GM18517 (cell line): ENCODE results near the gene SLC7A8.

ENCODE experiments used
- ATAC-seq: cut with Tn5 transposase; IDR thresholded peaks from one replicate; pipeline ENCODE4 v1.9.1; 2021; ENCODE audit warnings: mild to moderate bottlenecking, moderate library complexity; ENCODE audit not compliant: unreplicated experiment

SLC7A8 gene

DNA sequence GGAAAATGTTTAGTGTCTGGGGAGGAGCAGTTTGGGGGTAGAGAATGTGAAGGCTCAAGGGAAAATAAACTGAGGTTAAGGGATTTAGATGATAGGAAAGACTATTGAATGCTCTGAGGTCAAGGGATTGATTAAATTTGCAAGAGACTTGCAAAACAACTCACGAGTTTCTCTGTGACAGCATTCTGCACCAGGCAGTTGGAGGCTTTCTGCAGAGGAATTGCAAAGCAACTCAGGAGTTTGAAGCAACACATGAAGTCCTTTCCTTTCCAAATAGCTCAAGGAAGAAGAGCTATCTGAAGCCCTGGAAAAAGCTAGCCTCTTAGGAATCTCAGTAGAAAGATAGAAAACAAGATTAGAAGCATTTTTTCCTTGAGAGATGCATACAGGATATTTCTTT, 23.9 kb downstream of the SLC7A8 start:
- ATAC-seq, result no peak

GRCh38 chr14:23158779-23159178, 24.7 kb downstream of the SLC7A8 start:
- no peak for ATAC-seq

GRCh38 chr14:23154964-23155587, 28.4 kb downstream of the SLC7A8 start:
- ATAC-seq, result no peak

DNA sequence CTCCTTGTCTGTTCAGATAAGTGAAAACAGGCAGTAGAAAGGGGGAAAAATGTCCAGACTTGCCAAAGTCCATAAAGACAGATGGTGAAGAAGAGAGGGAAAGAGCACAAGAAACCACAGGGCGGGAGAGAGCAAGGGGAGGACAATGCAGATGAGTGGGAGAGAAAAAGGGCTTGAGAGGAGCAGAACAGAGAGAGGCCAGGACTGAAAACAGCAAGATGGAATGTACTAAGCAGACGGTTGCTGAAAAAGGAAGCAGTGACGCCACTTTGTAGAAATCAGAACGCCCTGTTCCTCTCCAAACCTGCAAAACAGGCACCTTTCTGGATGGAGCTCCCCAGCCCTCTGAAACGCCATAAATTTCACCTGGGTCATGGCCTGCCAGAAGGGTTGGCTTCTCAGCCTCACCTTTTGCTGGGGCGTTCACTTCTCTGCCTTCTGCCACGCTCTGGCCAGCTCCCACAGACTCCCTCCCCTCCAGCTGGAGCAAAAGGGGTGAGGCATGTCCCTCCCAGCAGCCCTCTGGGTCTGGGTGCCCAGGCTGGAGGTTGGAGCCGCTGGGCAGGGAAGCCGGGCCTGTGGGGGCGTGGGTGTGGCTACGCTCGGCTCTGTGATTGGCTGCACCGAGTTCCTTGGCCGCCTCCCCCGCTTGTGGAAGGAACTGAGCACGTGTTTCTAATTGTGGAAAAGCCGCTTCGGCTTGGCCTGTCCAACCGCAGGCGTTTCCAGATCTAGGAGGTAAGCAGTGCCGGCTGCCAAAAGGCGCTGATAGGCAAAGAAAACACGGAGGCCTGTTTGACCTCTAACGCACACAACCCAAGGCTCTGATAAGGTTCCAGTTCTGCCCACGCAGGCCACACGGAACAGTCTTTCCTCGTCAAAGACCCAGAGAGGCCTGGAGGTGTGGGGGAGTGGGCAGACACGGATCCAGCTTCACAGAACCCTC, 29.3 kb downstream of the SLC7A8 start:
- ATAC-seq, result no peak

DNA sequence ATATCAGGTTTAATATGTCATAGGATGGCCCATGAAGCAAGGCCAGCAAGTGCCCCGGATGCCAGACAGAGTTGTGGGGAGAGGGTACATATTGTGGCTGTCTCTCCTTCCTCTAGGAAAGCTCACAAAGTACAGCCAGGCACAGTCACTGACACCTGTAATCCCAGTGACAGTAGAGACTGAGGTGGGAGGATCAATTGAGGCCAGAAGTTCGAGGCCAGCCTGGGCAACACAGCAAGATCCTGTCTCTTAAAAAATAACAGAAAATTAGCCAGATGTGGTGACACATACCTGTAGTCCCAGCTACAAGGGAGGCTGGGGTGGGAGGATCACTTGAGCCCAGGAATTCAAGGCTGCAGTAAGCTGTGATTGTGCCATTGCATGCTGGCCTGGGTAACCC, 32.1 kb downstream of the SLC7A8 start:
- no peak for ATAC-seq

DNA sequence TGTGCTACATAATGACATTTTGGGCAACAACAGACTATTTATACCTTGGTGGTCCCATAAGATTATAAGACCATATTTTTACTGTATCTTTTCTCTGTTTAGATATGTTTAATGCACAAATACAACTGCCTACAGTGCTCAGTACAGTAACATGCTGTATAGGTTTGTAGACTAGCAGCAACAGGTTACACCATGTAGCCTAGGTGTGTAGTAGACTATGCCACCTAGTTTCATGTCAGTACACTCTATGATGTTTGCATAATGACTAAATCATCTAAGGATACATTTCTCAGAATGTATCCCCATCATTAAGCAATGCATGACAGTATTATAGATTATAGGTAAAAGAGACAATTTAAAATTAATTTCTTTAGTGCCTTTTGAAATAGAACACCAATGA, 33.7 kb downstream of the SLC7A8 start:
- ATAC-seq, result no peak

GRCh38 chr14:23148591-23149249, 34.7 kb downstream of the SLC7A8 start:
- ATAC-seq, result no peak

GRCh38 chr14:23147676-23148075, 35.8 kb downstream of the SLC7A8 start:
- ATAC-seq, result no peak

DNA sequence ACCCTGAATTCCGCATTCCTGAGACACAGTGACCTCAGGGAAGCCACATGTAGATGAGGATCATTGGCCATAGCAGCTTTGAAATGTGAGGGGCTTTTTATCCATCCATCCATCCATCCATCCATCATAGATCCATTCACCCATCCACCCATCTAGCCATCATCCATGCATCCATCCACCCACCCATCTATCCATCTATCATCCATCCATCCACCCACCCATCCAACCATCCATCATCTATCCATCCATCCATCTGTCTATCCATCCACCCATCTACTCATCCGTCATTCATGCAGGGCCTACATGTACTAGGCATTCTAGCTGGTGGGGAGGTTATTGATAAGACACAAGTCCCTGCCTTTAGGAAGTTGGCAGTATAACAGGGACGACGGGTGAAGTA, 36.5 kb downstream of the SLC7A8 start:
- no peak for ATAC-seq

DNA sequence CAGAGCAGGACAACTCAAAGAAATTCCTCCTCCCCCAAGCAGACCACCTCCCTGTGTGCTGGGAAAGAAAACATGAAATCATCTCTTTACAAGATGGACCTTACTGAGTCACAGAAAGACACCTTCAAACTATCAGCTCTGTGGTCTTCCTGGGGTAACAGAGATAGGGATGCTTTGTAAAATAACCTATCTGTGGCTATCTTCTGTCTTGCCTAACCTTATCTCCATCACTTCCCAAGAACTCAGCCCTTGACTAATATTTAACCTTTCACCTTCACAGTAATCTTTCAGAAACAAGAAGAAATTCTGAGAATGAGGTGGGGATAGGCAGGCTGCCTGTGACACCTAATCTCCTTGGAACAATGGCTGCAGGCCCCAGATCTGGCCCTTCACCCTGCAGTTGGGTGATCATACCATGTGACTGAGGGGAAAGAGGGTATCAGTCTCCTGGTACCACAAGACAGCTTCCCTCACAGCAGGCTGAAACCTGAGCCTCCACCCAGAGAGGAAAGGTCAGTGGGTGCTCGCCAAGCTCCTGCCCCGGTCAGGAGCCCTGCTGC, 37.0 kb downstream of the SLC7A8 start:
- no peak for ATAC-seq

GRCh38 chr14:23145794-23146350, 37.6 kb downstream of the SLC7A8 start:
- no peak for ATAC-seq

DNA sequence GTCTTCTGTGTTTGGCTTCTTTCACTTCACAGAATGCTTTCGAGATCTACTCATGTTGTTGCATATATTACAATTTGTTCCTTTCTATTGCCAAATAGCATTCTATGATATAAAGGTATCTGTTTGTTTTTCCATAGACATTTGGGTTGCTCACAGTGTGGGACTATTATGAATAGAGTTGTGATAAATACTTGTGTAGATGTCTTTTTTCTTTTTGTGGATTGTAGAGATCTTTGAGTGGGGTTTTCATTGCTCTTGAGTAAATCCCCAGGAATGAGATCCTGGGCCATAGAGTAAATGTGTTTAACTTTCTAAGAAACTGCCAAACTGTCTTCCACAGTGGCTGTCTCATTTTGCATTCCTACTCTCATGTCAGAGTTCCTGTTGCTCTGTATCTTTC, 39.5 kb downstream of the SLC7A8 start:
- no peak for ATAC-seq

DNA sequence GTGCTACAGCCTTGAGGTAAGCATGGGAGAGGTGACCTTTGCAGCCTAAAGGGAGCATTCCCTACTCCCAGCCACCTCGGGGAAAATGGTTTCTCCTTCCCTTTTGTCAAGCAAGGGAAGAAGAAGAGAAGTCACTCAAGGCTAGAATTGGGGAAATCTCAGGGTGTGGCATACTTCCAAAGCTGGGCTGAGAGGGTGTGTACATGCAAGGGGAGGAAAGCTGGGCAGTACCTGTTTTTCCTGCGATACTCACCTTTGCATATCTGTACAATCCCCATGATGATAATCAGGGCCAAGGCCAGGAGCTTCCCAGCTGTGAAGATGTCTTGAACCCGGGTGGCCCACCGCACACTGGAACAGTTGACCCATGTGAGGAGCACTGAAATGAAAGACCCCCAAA, 40.6 kb downstream of the SLC7A8 start:
- no peak for ATAC-seq

DNA sequence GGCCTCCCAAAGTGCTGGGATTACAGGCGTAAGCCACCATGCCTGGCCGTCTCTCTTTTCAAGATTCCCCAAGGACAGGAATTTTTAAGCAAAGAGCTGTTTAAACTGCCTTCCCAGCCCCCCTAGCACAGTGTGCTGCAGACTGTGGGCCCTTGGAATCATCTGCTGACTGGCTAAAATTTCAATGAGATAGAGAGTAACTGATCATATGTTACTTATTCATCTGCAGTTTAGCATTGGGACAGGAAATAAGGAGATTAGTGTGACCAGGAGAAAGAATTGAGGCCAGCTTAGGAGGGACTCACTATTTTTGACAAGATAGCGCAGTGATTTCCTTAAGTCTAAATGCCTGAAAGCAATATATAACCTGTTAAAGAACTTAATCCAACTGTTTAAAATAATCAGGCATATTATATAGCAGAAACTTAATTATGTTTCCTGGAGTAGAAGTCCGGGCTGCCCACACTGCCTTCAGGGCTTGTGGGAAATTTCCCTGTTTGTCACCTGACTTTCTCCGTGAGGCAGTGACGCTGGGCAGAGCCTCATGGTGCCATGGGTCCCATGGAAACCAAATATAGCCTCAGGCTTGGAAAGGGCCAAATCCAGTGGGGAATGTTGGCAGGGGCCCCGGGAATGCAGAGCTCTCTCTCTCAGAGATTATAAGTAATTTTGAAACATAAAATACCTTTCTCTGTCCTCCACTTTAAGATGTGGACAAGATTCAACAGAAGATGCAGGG, 41.6 kb downstream of the SLC7A8 start:
- ATAC-seq, result no peak

DNA sequence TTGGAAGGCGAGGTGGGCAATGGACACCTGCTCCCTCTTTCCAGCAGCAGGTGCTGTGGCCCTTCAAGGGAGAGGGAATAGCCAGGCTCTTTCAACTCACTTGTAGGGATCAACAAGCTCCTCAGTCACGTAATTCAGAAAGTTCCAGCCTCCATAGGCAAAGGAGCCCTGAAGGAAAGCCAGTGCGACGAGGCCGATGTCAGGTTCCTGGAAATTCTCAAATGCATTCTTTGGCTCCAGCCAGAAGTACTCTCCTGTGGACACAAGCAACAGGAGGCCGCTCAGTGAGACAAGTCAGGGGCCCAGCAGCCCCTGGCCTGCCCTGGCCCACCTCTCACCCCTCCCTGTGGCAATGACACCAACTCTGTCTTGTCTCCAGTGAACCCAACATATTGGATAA, 43.1 kb downstream of the SLC7A8 start:
- ATAC-seq, result no peak

- ATAC-seq, result no peak
These were observed 43.6 kb downstream of the SLC7A8 start for GRCh38 chr14:23139874-23140273.

DNA sequence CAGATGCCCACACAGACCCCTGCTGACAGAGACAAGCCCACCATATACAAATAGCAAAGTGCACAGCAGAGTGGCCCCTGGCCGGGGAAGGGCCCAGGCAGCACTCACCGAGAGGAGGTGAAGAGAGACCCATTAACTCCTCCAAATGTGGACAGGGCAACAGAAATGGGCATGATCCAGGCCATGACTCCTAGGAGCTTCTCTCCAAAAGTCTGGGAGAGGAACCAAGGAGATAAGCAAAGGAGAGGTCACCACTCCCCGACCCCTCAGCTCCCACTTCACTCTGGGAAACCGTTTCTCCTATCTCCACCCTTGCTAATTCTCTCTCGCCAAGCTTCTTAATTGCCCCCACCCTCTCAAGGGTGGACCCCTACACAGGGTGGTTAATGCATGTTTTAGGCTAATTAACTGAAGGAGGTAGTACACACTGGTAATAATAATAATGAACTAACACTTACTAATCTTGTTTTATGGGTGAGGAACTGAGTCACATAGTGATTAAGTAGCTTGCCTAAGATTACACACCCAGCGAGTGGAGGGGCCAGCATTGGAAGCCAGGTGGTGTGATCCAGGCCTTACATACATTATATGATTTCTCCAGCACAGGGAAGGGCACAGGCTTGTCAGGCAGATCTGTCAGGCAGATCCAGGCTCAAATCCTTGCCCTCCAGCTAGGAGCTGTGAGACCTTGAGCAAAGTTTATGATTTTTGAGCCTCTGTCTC, 45.5 kb downstream of the SLC7A8 start:
- ATAC-seq, result no peak

- no peak for ATAC-seq
These were observed 46.2 kb downstream of the SLC7A8 start for GRCh38 chr14:23137192-23137812.

- ATAC-seq, result no peak
These were observed 46.8 kb downstream of the SLC7A8 start for GRCh38 chr14:23136566-23137133.
